ENCODE results near the gene DAAM1. TPM values are rescaled to one million over a fixed set of nuclear protein-coding genes. Genes with fewer than 3 reads are reported as not detected.

The DAAM1 gene
- total RNA-seq, 3 donors from 2014 or later, result 50.1 to 95.9 (median 64.2) TPM

DNA sequence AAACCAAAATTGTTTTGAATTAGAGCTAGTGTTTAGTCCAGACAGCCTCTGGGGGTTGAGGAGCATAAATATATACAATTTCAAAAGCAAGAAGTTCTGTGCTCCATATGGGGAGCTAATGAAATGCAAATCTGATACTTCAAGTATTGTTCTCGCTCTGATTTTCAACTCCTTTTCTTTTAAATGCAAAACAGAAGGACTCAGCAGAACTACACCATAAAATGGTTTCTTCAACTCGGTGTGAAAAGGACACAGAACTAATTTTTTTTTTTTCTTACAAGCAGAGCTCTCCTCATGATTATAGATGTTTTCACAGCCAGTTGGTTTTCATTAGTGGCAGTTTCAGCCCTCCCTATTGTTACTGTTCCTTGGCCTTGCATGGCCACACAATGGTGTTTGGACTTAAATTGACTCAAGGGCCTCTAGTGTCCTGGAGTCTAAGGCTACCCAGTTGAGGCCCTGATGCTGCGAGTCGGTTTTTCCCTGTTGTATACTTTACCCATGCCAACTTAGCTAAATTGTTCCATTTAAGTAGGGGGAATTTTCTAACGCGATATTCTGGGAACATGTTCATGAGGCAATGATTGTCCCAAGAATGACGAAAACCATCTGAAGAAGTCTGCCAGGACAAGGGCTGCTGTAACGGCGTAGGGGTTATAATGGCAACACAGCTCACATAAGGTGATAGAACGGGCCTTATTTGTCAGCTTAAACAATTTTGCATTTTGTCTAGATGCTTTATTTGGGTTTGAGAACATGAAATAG is 156.4 kb downstream of the DAAM1 start:
- no peaks in the 10 kb centered on the region for H3K4me1 ChIP-seq
- H3K36me3 ChIP-seq, result no peaks in the 10 kb centered on the region
- no peak overlapping the region for H3K4me3 ChIP-seq
- TF ChIP-seq POLR2A (IDR thresholded peaks at IDR 0.05) (no peak), POLR2AphosphoS5 (IDR thresholded peaks at IDR 0.05) (no peak)
- TF ChIP-seq, protein P1, sequence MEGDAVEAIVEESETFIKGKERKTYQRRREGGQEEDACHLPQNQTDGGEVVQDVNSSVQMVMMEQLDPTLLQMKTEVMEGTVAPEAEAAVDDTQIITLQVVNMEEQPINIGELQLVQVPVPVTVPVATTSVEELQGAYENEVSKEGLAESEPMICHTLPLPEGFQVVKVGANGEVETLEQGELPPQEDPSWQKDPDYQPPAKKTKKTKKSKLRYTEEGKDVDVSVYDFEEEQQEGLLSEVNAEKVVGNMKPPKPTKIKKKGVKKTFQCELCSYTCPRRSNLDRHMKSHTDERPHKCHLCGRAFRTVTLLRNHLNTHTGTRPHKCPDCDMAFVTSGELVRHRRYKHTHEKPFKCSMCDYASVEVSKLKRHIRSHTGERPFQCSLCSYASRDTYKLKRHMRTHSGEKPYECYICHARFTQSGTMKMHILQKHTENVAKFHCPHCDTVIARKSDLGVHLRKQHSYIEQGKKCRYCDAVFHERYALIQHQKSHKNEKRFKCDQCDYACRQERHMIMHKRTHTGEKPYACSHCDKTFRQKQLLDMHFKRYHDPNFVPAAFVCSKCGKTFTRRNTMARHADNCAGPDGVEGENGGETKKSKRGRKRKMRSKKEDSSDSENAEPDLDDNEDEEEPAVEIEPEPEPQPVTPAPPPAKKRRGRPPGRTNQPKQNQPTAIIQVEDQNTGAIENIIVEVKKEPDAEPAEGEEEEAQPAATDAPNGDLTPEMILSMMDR (IDR thresholded peaks at IDR 0.05), result no peak
- no peaks in the 10 kb centered on the region for H3K9me3 ChIP-seq
- DNase-seq (ENCODE audit: low spot score in 2 of 2), result no peak
- peak overlapping the region; percentile 18 to 41 for H3K27ac ChIP-seq
- H3K27me3 ChIP-seq, result no peaks in the 10 kb centered on the region
- intact Hi-C loops (cut with DNase I; ENCODE audit: low total_unique reads), result no loop called here

DNA sequence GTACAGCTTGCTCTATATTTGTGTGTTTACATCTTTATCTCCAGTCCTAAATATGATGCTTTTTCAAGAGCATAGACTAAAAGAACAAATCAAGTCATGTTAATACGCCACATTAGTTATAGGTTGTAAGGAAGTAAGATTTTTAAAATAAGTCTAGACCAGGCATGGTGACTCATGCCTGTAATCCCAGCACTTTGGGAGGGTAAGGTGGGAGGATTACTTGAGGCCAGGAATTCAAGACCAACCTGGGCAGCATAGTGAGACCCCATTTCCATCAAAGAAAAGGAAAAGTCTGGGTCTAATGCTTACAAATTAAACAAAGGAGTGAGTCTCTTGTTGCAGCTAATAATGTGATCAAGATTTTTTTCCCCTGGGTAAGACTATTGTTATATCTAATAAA is 157.9 kb downstream of the DAAM1 start:
- no peak overlapping the region for H3K4me3 ChIP-seq
- intact Hi-C loops (cut with DNase I; ENCODE audit: low total_unique reads), result no loop called here
- H3K4me1 ChIP-seq, result no peaks in the 10 kb centered on the region
- H3K9me3 ChIP-seq, result no peaks in the 10 kb centered on the region
- DNase-seq (ENCODE audit: low spot score in 2 of 2), result no peak
- H3K27ac ChIP-seq, result peak overlapping the region in 1 of 2 donors; percentile 7
- TF ChIP-seq POLR2AphosphoS5 (IDR thresholded peaks at IDR 0.05) (no peak), POLR2A (IDR thresholded peaks at IDR 0.05) (no peak)
- TF ChIP-seq, protein P1 (IDR thresholded peaks at IDR 0.05), result no peak
- H3K36me3 ChIP-seq, result no peaks in the 10 kb centered on the region
- no peaks in the 10 kb centered on the region for H3K27me3 ChIP-seq

DNA sequence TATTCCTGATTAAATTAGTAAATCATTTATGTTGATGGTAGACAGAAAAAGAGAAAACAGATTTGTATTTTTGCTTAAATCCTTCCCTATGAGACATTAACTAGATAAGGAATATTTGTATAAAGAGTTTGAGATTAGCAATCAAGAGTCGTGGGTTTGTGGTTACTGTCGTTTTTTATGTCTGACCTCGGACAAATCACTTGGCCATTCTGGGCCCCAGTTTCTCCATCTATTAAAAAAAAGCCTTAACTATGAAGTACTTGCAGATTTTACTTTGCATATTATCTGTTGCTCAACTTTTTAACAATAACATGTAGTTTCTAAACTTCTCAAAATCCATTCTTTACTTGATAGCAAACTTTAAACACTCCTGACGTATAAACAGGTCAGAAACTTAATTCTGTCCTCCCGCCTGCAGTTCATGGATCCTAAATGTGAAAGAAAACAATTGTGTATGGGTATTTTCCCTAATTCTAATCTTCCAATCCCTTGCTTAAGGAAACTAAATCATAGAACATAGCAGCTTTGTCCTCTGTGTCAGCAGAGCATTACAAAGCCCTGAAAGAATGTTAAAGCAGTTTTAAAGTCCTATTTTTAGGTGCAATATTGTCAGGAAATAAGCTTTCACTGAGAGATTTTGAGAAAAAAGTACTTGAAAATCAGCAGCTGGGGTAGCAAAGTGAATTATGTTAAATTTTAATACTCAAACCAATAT is 158.5 kb downstream of the DAAM1 start:
- no peaks in the 10 kb centered on the region for H3K9me3 ChIP-seq
- intact Hi-C loops (cut with DNase I; ENCODE audit: low total_unique reads), result no loop called here
- no peak overlapping the region for H3K4me3 ChIP-seq
- H3K27ac ChIP-seq, result peak overlapping the region; percentile 56 to 62
- H3K27me3 ChIP-seq, result no peaks in the 10 kb centered on the region
- H3K4me1 ChIP-seq, result no peaks in the 10 kb centered on the region
- no peaks in the 10 kb centered on the region for H3K36me3 ChIP-seq
- no peak for DNase-seq (ENCODE audit: low spot score in 2 of 2)
- TF ChIP-seq, protein P1 (IDR thresholded peaks at IDR 0.05), result no peak
- TF ChIP-seq POLR2A (IDR thresholded peaks at IDR 0.05) (no peak), POLR2AphosphoS5 (IDR thresholded peaks at IDR 0.05) (no peak)

DNA sequence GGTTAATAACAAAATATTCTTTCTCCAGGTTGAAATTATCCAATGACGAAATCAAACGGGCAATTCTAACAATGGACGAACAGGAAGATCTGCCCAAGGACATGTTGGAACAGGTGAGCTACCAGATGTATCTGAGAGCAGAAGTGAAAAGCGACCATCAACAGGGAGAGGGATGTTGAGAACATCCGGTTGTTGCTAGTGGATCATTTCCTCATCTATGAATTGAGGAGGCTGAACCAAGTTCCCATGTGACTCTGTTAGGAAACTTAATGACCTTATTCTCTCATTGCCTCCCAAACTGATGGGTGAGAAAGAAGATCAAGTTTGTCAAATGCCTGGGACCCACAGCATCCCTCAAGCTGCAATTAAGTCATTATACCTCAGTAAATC is 159.0 kb downstream of the DAAM1 start:
- no peak overlapping the region for H3K4me3 ChIP-seq
- no peaks in the 10 kb centered on the region for H3K9me3 ChIP-seq
- no peaks in the 10 kb centered on the region for H3K36me3 ChIP-seq
- DNase-seq (ENCODE audit: low spot score in 2 of 2), result no peak
- peak overlapping the region; percentile 56 to 62 for H3K27ac ChIP-seq
- intact Hi-C loops (cut with DNase I; ENCODE audit: low total_unique reads), result no loop called here
- H3K27me3 ChIP-seq, result no peaks in the 10 kb centered on the region
- H3K4me1 ChIP-seq, result no peaks in the 10 kb centered on the region
- TF ChIP-seq POLR2AphosphoS5 (IDR thresholded peaks at IDR 0.05) (peak in 1 of 3 donors; percentile 29), POLR2A (IDR thresholded peaks at IDR 0.05) (no peak)
- TF ChIP-seq, protein P1 (IDR thresholded peaks at IDR 0.05), result no peak

DNA sequence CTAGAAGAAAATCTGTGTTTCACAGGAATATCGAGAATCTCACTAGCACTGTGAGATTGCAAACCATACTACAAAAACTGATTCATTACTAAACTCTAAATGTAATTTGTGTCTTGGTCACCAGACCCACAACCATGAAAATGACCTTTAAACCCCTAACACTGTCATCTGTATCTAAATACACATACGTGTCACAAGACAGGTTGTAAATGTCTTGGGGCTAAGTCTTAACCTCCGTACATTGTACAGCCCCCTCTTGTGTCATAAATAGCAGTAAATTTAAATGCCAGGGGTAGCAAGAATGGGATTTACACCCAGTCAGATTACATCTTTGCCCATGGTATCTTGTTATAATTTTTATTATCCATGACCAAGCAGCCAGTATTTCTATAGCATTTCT is 159.4 kb downstream of the DAAM1 start:
- no peak overlapping the region for H3K4me3 ChIP-seq
- intact Hi-C loops (cut with DNase I; ENCODE audit: low total_unique reads), result no loop called here
- peak overlapping the region; percentile 56 to 62 for H3K27ac ChIP-seq
- no peak for TF ChIP-seq POLR2A (IDR thresholded peaks at IDR 0.05)
- TF ChIP-seq, protein P1 (IDR thresholded peaks at IDR 0.05), result no peak
- no peak for TF ChIP-seq POLR2AphosphoS5 (IDR thresholded peaks at IDR 0.05)
- no peaks in the 10 kb centered on the region for H3K4me1 ChIP-seq
- H3K9me3 ChIP-seq, result no peaks in the 10 kb centered on the region
- H3K27me3 ChIP-seq, result no peaks in the 10 kb centered on the region
- no peak for DNase-seq (ENCODE audit: low spot score in 2 of 2)
- H3K36me3 ChIP-seq, result no peaks in the 10 kb centered on the region

All from breast epithelium (tissue), 4 donors.